ENCODE measurements around the gene ARHGEF19. TPM values are rescaled to one million over a fixed set of nuclear protein-coding genes. Genes with fewer than 3 reads are reported as not detected.
A peak's percentile ranks its signal among the peaks of the same experiment; 100 is the strongest.

The ARHGEF19 gene
- total RNA-seq, 4 donors from 2014 or later: 33.0 to 83.8 (median 45.7) TPM

GRCh38 chr1:16256478-16256877 is 44.0 kb upstream of the ARHGEF19 start:
- H3K27ac ChIP-seq: no peak overlapping the region
- TF ChIP-seq, protein P1, sequence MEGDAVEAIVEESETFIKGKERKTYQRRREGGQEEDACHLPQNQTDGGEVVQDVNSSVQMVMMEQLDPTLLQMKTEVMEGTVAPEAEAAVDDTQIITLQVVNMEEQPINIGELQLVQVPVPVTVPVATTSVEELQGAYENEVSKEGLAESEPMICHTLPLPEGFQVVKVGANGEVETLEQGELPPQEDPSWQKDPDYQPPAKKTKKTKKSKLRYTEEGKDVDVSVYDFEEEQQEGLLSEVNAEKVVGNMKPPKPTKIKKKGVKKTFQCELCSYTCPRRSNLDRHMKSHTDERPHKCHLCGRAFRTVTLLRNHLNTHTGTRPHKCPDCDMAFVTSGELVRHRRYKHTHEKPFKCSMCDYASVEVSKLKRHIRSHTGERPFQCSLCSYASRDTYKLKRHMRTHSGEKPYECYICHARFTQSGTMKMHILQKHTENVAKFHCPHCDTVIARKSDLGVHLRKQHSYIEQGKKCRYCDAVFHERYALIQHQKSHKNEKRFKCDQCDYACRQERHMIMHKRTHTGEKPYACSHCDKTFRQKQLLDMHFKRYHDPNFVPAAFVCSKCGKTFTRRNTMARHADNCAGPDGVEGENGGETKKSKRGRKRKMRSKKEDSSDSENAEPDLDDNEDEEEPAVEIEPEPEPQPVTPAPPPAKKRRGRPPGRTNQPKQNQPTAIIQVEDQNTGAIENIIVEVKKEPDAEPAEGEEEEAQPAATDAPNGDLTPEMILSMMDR (IDR thresholded peaks at IDR 0.05): no peak
- TF ChIP-seq POLR2A (IDR thresholded peaks at IDR 0.05) (no peak), POLR2AphosphoS5 (IDR thresholded peaks at IDR 0.05) (no peak), EP300 (IDR thresholded peaks at IDR 0.05) (no peak)
- 87% methylated on average over 4 of the region's 4 CpGs for WGBS
- H3K27me3 ChIP-seq: no peaks in the 10 kb centered on the region
- H3K4me1 ChIP-seq: peaks cover 11% of the 10 kb centered on the region
- DNase-seq (ENCODE audit: low spot score in 2 of 2): no peak
- H3K9me3 ChIP-seq: no peaks in the 10 kb centered on the region
- H3K4me3 ChIP-seq: no peak overlapping the region
- peaks cover 36% of the 10 kb centered on the region for H3K36me3 ChIP-seq

DNA sequence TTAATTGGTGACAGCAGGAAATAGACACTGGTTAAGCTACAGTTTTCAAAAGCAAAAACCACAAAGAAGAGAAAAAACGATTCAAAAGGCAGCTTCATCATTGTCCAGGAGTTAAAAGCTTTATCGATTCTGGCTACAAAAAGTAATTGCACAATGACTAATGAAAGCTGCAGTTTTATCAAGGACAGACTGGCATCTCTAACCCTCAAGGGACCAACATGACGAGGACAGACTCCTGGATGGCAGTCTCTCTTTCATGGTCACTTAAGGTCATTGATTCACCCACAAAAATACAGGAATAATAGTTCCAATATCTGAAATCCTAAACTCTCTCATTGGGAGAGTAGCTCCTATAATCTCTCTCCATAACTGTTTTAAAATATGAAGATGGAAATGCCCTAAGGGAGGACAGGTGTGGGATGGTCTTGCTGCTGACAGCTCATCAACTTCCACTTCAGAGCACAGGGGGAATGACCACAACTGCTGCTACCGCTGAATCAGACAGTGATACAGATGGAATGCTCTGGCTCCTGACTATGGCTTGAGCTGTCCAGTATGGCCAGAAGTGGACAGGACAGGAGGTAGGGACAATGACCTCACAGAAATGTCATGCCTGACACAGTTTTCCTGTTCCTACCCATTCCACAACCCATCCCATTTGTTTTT is 41.9 kb upstream of the ARHGEF19 start:
- DNase-seq (ENCODE audit: low spot score in 2 of 2): no peak
- peaks cover 27% of the 10 kb centered on the region for H3K4me1 ChIP-seq
- H3K36me3 ChIP-seq: peaks cover 44% of the 10 kb centered on the region
- H3K27me3 ChIP-seq: no peaks in the 10 kb centered on the region
- H3K4me3 ChIP-seq: no peak overlapping the region
- WGBS: 79% methylated on average over 4 of the region's 4 CpGs
- TF ChIP-seq EP300 (IDR thresholded peaks at IDR 0.05) (no peak), POLR2AphosphoS5 (IDR thresholded peaks at IDR 0.05) (no peak), POLR2A (IDR thresholded peaks at IDR 0.05) (no peak)
- TF ChIP-seq, protein P1 (IDR thresholded peaks at IDR 0.05): no peak
- H3K9me3 ChIP-seq: no peaks in the 10 kb centered on the region
- H3K27ac ChIP-seq: no peak overlapping the region

GRCh38 chr1:16253332-16253922 is 41.0 kb upstream of the ARHGEF19 start:
- no peak for DNase-seq (ENCODE audit: low spot score in 2 of 2)
- no peak overlapping the region for H3K4me3 ChIP-seq
- H3K27me3 ChIP-seq: no peaks in the 10 kb centered on the region
- H3K4me1 ChIP-seq: peaks cover 37% of the 10 kb centered on the region
- no peak overlapping the region for H3K27ac ChIP-seq
- H3K9me3 ChIP-seq: no peaks in the 10 kb centered on the region
- H3K36me3 ChIP-seq: peaks cover 44% of the 10 kb centered on the region
- WGBS: 65% methylated on average over 5 of the region's 5 CpGs
- TF ChIP-seq EP300 (IDR thresholded peaks at IDR 0.05) (no peak), POLR2A (IDR thresholded peaks at IDR 0.05) (no peak), POLR2AphosphoS5 (IDR thresholded peaks at IDR 0.05) (no peak)
- TF ChIP-seq, protein P1 (IDR thresholded peaks at IDR 0.05): no peak

DNA sequence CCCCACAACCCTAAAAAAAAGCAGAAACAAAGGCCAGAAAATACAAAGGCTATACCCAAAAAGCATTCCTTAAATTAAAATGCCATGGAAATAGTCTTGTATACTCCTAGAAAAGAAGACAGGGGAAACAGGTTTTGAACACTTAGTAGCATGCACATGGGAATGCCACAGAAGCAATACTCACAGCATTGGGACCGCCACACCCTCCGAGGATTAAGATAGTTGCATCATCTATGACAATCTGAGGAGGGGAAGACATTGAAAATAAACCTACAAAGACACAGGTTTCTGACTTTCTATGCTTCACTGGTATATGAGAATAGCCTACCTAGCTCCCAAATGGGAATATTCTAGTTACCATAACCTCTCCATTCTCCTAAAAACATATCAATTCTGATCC is 40.5 kb upstream of the ARHGEF19 start:
- 77% methylated on average over 2 of the region's 2 CpGs for WGBS
- H3K4me1 ChIP-seq: peaks cover 42% of the 10 kb centered on the region
- H3K27me3 ChIP-seq: no peaks in the 10 kb centered on the region
- no peaks in the 10 kb centered on the region for H3K9me3 ChIP-seq
- H3K27ac ChIP-seq: no peak overlapping the region
- peaks cover 44% of the 10 kb centered on the region for H3K36me3 ChIP-seq
- no peak overlapping the region for H3K4me3 ChIP-seq
- no peak for TF ChIP-seq POLR2AphosphoS5 (IDR thresholded peaks at IDR 0.05)
- TF ChIP-seq EP300 (IDR thresholded peaks at IDR 0.05): no peak
- TF ChIP-seq, protein P1 (IDR thresholded peaks at IDR 0.05): no peak
- TF ChIP-seq POLR2A (IDR thresholded peaks at IDR 0.05): no peak
- DNase-seq (ENCODE audit: low spot score in 2 of 2): no peak

GRCh38 chr1:16251381-16251780 is 38.9 kb upstream of the ARHGEF19 start:
- 84% methylated on average over 10 of the region's 10 CpGs for WGBS
- no peaks in the 10 kb centered on the region for H3K9me3 ChIP-seq
- H3K4me3 ChIP-seq: no peak overlapping the region
- no peak for DNase-seq (ENCODE audit: low spot score in 2 of 2)
- TF ChIP-seq POLR2AphosphoS5 (IDR thresholded peaks at IDR 0.05) (no peak), EP300 (IDR thresholded peaks at IDR 0.05) (no peak), POLR2A (IDR thresholded peaks at IDR 0.05) (no peak)
- TF ChIP-seq, protein P1 (IDR thresholded peaks at IDR 0.05): no peak
- peaks cover 55% of the 10 kb centered on the region for H3K4me1 ChIP-seq
- peaks cover 49% of the 10 kb centered on the region for H3K36me3 ChIP-seq
- no peaks in the 10 kb centered on the region for H3K27me3 ChIP-seq
- peak overlapping the region; percentile 70 for H3K27ac ChIP-seq
